NCI-H1105 (cell line): ENCODE data around the gene PLEKHH2.

Experiments used
- DNase-seq: peaks from one replicate; lab custom pipeline; 2025; lab: John Stamatoyannopoulos, UW

PLEKHH2 gene

GRCh38 chr2:43762286-43762685 is 125.2 kb downstream of the PLEKHH2 start:
- DNase-seq = no peak

- DNase-seq = no peak
Observed at GRCh38 chr2:43763091-43763490, 126.0 kb downstream of the PLEKHH2 start.

GRCh38 chr2:43764086-43764705 is 127.1 kb downstream of the PLEKHH2 start:
- no peak for DNase-seq

DNA sequence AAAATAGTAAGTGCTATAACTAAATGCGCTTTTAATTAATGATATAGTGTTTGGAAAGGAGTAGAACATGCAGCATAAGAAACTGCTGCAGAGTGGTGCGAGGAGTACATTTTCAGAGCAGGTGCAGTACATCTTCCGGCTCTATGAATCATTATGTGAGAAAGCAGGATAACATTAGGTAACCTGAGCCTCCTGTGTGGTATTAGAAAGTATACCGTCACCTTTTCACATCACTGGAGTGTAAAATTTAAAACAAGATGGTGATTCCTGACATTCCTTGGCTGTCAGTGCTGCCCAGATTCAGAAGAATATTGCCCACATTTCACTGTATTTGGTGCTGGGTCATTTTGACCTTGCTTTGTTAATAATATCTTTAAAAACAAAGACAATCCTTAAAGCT is 128.9 kb downstream of the PLEKHH2 start:
- no peak for DNase-seq

GRCh38 chr2:43773876-43774613 is 137.0 kb downstream of the PLEKHH2 start, which contains the start of gene DYNC2LI1:
DYNC2LI1 (plus strand) TSS chr2:43774039; CDS start chr2:43774139, 100 bp downstream.
- DNase-seq = peak; percentile 84

DNA sequence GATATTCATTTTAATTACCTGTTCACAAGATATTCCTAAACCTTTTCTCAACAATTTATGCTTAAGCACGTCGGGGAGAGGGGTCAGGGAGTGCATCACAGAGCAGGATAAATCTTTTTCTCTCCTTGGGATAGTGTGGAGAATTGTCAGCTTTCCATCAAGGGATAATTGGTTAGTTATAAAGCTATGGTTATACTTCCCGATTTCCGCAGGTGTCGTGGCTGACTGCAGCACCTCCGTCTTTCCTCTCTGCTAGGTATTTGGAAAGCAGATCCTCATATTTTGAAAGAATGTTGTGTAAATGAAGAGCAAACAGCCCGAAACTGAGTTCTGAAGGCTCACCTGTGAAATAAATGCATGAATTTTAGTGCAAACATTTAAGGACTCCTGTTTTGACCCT is 137.6 kb downstream of the PLEKHH2 start:
- DNase-seq = no peak

- DNase-seq = no peak
Observed at GRCh38 chr2:43776324-43776723, 139.3 kb downstream of the PLEKHH2 start.

DNA sequence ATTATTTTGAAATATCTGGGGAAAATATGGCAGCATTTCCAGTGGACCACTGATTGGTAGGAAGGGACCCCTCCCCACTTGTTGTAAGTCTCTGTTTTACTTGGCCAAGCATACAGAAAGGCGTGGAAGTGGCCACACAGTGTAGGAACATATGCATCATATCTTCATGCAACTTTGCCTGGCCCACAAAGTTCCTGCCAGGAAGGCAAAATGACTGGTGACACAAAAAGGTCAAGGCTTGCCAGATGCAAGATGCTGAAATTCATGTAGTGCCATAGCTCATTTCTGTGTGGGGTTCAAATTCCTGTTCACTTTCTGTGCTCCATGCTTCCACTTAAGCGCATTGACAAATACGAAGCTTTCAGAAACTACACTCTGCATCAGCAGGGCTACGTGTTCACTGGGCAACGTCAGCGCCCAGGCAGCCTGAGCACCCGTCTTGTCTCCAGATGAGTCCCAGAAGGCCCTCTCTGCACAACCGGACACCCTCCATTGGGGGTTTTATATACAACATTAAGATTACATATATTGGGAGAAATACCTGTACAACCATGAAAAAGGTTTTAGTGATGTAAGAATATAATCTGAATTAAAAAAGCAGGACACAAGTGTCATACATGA is 140.4 kb downstream of the PLEKHH2 start:
- no peak for DNase-seq

DNA sequence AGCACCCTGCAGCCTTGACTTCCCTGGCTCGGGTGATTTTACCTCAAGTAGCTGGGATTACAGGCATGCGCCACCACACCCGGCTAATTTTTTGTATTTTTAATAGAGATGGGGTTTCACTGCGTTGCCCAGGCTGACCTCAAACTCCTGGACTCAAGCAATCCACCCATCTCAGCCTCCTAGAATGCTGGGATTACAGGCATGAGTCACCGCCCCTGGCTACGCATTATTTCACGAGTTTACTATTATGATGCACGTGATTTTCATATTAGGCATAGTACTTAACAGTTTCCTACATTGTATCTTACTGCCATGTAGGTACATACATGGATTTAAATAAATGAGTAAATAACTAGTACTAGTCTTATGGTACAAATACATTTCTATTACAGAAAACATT is 141.2 kb downstream of the PLEKHH2 start:
- DNase-seq = no peak

- DNase-seq = no peak
Observed at GRCh38 chr2:43787895-43788294, 150.8 kb downstream of the PLEKHH2 start.

DNA sequence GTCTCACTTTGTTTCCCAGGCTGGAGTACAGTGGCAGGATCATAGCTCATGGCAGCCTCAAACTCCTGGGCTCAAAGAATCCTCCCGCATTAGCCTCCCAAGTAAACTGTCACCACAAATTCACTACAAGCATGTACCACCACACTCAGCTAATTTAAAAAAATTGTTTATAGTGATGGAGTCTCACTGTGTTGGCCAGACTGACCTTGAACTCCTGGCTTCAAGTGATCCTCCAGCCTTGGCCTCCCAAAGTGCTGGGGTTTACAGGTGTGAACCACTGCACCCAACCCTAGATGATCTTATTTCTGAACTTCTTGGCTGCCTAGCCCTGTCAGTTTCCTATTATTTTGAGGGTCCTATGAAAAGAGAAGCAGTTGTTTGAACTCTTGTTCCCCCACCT is 151.6 kb downstream of the PLEKHH2 start:
- DNase-seq = no peak

DNA sequence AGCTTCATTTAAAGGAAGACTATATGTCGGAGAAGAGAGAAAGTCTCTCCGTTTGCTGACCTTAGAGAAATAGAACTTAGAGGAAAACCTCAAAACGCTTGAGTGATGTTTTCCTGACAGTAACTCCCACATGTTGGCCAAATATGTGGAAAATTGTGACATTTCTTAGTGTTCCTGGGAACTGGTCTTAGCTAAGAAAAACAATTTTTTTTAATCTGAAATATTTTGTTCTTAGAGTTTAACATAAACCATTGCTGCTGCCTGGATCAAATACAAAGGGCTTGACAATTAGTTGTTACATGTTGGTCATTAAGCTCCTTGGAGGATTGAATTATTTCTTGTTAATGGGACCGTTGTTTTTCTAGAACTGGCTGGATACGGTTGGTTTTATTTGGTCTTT is 153.1 kb downstream of the PLEKHH2 start:
- DNase-seq = no peak

- DNase-seq = no peak
Observed at GRCh38 chr2:43791035-43791765, 154.1 kb downstream of the PLEKHH2 start.

DNA sequence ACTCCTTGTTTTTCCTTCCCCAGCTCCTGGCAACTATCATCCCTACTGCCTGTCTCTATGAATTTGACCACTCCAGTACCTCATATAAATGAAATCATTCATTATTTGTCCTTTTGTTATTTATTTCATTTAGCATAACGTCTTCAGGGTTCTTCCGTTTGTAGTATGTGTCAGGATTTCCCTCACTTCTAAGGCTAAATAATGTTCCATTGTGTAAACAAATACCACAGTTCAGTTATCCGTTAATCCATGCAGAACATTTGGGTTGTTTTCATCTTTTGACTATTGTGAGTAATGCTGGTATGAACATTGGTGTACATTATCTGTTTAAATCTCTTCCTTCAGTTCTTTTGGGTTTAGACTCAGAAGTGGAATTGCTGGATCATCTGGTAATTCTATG is 155.6 kb downstream of the PLEKHH2 start:
- no peak for DNase-seq

DNA sequence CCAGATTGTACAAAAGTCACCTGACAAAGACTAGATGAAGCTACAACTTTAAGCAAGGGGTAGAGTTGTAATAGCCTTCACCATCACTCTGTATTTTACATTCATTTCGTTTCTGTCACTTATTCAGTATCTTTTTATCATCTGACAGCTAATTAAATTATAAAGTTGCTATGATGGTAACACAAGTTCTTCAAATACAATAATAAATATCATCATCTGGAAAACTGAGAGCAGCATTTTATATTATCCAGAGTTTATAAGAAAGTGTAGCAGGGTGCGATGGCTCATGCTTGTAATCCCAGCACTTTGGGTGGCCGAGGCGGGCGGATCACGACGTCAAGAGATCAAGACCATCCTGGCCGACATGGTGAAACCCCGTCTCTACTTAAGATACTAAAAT is 157.9 kb downstream of the PLEKHH2 start:
- DNase-seq = no peak

- DNase-seq = no peak
Observed at GRCh38 chr2:43796206-43796605, 159.1 kb downstream of the PLEKHH2 start.

DNA sequence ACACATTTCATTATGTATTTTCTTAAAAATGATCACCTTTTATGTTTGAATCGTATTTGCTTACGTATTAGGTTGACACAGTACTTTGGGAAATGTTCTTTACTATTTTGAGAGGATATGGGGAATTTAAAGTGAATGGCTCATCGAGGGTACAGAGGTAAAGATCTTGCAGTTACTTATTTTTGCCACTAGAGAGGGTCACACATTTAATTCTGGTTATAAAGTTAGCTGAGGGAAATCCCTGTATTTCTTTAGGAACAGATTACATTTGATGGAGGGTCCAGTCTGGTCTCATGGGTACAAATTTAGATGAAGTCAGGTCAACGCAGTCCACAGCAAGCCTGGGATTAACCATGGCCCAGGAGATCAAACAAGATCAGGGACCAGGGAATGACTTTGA is 161.2 kb downstream of the PLEKHH2 start:
- DNase-seq = no peak

- DNase-seq = no peak
Observed at GRCh38 chr2:43800894-43801293, 163.8 kb downstream of the PLEKHH2 start.

DNA sequence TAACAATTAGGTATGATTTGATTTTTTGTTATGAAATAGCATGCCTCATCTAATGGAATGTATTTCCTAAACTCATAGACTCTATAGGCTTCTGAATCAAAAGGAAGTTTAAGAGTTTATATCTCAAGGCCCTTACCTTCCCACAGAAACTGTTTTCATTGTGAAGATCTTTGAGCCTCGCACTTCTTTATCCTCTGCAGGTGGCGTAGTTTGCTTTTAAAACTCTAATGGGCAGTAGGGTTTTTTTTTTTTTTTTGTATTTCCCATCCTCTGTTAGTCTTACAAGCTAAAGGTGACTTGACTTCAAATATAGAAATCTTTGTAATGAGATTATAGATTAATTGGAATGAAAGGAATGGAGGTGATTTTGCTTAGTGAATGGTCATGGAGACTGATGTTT is 165.1 kb downstream of the PLEKHH2 start:
- DNase-seq = no peak

GRCh38 chr2:43803113-43803512 is 166.1 kb downstream of the PLEKHH2 start:
- DNase-seq = no peak

DNA sequence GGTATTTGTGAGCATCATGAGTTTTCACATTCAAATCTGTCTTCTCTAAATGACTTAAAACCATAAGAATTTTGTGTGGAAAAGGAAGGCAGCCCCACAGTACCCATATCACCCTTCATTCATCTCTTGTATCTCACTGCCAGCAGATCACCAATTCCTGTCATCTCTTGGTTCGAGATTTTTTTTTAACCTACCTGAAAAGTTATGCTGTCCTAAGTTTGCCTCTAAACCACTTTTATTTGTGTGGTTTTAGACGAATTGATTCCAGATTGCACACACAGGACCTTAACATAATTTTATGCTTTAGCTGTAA is 169.6 kb downstream of the PLEKHH2 start:
- DNase-seq = no peak

DNA sequence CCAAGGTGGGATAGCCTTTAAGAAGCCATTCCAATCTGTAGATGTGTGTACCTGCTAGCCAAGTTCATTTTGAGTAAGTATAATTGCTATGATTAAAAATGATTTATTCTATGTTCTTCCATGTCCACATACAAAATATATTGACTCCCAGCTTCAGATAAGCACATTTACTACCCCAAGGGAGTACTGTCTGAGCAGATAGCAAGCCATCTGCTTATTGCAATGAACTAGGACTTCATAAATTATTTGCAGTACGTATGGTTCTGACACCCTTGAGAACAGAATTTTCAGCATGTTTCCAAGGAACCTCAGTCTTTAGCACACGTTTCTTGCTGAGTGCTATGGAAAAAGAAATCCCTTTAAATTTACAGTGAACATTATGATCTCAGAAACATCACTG is 173.4 kb downstream of the PLEKHH2 start:
- no peak for DNase-seq

GRCh38 chr2:43810888-43811287 is 173.8 kb downstream of the PLEKHH2 start:
- no peak for DNase-seq
